ENCODE measurements around the gene XPR1.

The XPR1 gene

GRCh38 chr1:180919183-180919700, 287.4 kb downstream of the XPR1 start:
- FAIRE-seq: no peak

GRCh38 chr1:180920193-180920592, 288.4 kb downstream of the XPR1 start:
- FAIRE-seq: no peak

- no peak for FAIRE-seq
Measured at GRCh38 chr1:180920702-180921101, 288.9 kb downstream of the XPR1 start.

- no peak for FAIRE-seq
Measured at GRCh38 chr1:180921386-180921785, 289.6 kb downstream of the XPR1 start.

- no peak for FAIRE-seq
Measured at GRCh38 chr1:180921891-180922630, 290.2 kb downstream of the XPR1 start.

DNA sequence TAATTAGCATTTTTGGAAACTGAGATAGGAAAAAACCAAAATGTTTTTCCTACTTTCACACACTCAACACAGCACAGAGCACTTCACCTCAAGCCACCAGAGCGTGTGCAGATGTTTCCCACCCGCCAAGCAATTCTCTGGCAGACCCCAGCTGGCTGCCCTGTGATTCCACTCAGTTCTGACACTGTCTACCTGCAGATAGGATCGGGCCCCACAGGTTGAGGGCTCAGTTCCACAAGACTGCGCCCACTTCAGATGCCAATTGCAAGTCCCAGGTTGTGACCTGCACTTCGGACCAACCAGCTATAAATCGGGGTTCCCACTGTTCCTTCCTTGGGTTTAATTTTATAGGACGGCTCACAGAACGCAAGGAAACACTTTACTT, 290.8 kb downstream of the XPR1 start:
- FAIRE-seq: no peak

DNA sequence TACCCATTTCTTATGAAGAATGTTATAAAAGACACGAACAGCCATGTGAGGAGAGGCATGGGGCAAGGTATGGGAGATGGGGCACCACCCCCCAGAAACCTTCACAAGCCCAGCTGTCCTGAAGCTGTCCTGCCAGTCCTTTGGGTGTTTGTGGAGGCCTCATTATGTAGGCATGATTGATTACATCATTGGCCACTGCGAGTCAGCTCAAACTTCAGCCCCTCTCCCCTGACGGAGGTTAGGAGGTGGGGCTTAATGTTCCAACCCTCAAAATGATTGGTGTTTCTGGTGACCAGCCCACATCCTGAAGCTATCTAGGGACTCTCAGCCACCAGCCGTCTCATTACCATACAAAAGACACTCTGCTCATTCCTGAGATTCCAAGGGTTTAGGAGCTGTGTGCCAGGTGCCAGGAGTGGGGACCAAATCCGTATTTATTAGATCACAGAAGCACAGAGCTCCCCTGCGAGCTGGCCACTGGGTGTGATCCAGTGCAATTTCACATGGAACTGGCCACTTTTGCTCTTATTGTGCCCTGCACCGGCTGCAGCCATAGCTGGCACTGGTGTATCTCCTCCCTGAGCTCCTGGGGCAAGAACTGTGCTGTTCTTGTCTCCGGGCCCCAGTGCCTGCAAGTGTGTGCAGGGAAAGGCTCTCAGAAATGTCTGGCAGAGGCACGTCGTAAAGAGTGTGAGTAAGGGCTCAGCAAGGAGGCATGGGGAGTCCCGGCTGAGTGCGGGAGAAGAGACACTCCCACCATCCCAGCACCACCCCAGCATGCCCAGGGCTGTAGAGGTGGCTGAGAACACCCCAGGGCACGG, 291.4 kb downstream of the XPR1 start:
- no peak for FAIRE-seq

- FAIRE-seq: no peak
Measured at GRCh38 chr1:180923887-180924286, 292.1 kb downstream of the XPR1 start.

GRCh38 chr1:180924939-180925338, 293.1 kb downstream of the XPR1 start:
- FAIRE-seq: no peak

GRCh38 chr1:180925471-180926051, 293.7 kb downstream of the XPR1 start:
- FAIRE-seq: no peak

GRCh38 chr1:180926164-180926981, 294.6 kb downstream of the XPR1 start:
- no peak for FAIRE-seq

DNA sequence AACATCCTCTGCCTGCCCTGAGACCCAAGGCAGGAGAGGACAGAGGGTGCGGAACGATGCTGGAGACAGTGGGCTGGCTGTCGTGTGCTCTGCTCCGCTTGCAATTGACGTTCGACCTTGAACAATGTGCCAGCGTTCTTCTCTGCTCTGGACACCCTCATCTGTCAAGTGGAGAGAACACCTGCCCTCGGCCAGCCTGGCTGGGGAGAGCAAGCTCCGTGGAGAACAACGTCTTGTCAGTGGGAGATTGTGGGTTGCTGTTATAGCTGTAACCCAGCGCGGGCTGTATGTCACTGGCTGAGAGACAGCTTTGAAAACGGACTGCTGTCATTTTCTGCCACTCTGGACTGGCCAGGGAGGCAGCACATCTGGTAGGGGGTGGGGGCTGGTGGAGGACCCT, 295.5 kb downstream of the XPR1 start:
- no peak for FAIRE-seq

- FAIRE-seq: no peak
Measured at GRCh38 chr1:180927841-180928240, 296.0 kb downstream of the XPR1 start.

DNA sequence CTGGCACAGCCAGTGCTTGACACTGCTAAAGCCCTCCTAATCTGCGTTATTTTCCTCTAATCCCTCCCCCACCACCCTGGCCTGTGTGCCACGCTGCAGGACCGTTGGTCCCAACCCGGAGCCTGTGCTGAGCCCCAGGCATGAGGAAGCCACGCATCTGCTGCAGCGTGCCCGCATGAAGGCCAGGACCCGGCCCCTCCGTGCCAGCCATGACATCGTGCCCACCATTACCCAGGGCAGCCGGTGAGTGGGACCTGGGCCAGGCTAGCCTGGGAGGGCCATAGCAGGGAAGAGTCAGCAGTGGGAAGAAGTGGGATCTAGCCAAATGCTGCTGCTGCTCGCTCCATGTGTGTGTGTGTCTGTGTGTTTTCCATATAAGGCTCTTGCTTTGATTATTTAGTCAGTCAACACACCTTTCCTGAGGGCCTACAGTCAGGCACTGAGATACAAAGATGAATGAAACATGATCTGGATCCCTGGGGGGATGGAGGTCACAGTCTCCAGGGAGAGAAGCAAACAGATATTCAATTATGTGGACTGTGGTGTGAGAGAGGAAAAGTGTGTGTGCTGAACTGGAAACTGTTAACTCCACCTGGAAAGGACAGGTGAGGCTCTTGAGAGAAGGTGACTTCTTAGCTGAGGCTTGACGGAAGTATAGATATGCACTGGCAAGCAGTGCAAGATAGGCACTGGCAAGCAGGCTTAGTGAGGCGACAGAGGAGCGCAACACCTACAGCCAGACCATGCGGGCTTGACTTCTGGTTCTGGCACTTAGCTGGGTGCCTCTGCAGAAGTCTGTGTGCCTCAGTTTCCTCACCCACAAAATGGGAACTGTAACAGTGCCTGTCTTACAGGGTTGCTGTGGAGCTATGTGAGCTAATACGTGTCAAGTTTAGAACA, 296.8 kb downstream of the XPR1 start:
- FAIRE-seq: no peak

- no peak for FAIRE-seq
Measured at GRCh38 chr1:180929389-180929788, 297.6 kb downstream of the XPR1 start.

DNA sequence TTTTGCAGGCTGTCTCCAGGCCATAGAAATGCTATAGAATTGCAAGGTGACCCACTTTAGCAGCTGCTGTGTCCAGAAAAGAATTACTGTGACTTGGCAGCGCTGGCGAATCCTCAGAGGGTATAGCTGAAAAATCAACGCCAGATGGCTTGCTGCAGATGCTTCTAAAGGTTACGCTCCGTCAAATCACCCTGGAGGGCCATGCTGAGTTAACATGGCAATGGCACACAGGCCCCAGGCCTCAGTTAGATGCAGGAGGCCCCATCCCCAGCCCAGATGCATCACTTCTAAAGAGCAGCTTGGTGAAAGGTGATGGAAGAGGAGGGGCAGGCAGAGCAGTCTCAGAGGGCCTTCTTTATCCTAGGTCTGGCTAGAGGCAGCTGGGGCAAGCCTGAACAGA, 298.9 kb downstream of the XPR1 start:
- FAIRE-seq: no peak

DNA sequence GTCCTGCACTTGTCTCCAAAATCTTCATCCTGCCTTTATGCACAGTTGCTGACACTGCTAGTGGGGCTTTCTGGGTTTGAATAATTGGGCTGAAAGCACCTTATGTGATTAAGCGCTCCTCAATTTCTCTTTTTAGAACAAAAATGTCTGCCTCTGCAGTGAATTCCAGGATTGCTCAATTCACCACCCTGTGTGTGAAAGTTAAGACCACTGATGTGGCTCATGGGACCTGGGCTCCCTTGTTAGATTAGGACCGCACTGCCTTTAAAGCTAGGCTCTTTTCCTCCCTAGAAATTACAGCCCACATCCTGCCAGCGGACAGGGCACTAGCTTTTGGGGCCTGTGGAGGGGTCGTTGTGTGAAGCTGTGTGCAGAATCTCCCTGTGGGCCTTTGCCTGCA, 299.7 kb downstream of the XPR1 start:
- no peak for FAIRE-seq

- FAIRE-seq: no peak
Measured at GRCh38 chr1:180932378-180932777, 300.6 kb downstream of the XPR1 start.

DNA sequence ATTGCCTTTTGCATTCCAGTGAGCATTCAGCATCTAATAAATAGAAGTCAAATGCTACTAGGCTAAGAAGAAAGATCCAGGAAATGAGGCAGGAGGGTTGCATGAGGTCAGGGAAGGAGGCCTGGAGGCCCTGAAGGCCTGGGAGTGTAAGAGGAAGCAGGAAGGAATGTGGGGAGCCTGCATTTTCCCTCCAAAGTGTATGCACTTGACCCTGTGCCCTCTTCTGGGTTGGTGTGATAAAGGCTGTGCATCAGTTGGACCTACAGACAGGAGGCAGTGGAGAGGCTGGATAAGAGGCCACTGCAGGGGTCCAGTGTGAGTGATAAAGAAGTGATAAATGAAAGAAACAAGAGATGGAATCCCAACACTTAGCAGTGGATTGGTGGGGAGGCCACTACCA, 301.3 kb downstream of the XPR1 start:
- no peak for FAIRE-seq

GRCh38 chr1:180934563-180934962, 302.7 kb downstream of the XPR1 start:
- no peak for FAIRE-seq

DNA sequence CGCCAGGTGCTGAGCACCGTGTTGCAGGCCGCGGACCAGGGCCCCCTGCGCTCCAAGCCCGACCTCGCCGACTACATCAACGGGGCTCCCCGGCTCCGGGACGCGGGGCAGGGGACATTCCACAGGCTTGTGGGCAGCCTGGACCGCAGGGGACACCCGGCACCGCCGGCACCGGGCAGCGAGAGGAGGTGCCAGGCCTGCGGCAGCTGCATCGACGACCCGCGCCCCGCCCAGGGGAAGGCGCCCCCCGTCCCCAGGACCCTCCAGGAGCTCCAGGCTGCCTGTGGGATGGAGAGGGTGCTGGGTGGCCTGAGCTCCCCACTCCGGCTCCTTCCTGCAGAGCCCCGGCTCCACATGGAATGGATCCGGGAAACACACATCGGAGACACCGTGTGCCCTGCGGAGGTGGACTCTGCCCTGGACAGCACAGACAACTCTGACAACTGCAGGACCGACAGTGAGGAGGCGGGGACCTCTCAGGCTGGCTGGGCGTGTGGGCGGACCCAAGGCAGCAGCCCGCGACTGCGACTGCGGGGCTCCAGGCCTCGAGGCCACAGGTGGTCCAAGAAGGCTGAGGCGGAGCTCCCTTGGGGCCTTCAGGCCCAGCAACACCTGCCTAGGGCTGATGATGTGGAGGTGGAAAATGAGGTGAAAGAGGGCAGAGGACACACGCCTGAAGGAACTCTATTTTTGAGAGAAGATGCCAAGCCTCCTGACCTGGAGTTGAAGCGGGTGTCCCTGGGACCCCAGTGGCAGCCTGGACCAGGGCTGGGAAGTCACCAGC, 303.7 kb downstream of the XPR1 start:
- no peak for FAIRE-seq

Measured in TTC549 (cell line).